Measurements from ENCODE around the gene TMEM218.

DNA sequence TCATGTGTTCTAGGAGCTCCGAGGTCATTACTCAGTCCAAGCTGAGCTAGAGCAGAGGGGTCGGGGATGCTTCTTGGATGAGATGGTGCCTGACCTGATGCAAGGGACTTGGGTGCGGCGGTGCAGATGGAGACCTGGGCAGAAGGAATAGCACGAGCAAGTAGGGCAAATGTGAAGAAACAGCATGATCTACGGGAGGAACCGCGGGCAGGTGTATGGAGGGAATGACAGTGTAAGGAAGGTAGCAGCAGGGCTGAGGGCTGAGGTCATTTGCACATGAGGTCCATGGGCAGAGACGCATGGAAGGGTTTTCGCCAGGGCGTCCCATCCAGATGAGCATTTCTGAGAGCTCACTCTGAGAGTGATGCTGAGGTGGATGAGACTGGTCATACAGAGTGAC, 33.4 kb downstream of the TMEM218 start:
- TF ChIP-seq EZH2 (IDR thresholded peaks at IDR 0.05; ENCODE audit: insufficient read depth, poor library complexity, severe bottlenecking) = no peak
- no peak for TF ChIP-seq EZH2phosphoT487 (IDR thresholded peaks at IDR 0.05; ENCODE audit: insufficient read depth, low read depth)

Measured in GM23248 (cell line).